Activated naive CD4-positive, alpha-beta T cell treated with anti-CD3 and anti-CD28 coated beads, Interleukin-2, amount 50 U/mL, for 72 hours (primary cell): ENCODE data around the gene GADD45GIP1. TPM values are rescaled to one million over a fixed set of nuclear protein-coding genes. Genes with fewer than 3 reads are reported as not detected.
"Not testable (repeated sequence)": the region's sequence is repeated elsewhere in the genome, so short reads cannot be mapped to it uniquely, and the experiment has no call there.

Experiments used
- ATAC-seq, 2 donors: fragments of 150-1000 bp; cut with Tn5 transposase; 2 replicates each; pipeline ENCODE4 v1.10.0; 2021; ENCODE audit warnings: mild to moderate bottlenecking in 2 of 2, moderate library complexity in 2 of 2
- DNase-seq, 2 donors: peaks; one replicate each; pipeline ENCODE4 v3.0.0; 2021 to 2022; ENCODE audit warnings: low spot score in 2 of 2
- H3K27ac Mint-ChIP-seq, 2 donors: one replicate each; pipeline ENCODE4 v1.8.0; 2022; ENCODE audit warnings: mild to moderate bottlenecking in 2 of 2, mixed read lengths in 2 of 2
- H3K36me3 Mint-ChIP-seq, 2 donors: one replicate each; pipeline ENCODE4 v1.8.0; 2022; ENCODE audit warnings: mixed read lengths in 2 of 2
- H3K9me3 Mint-ChIP-seq, 2 donors: one replicate each; pipeline ENCODE4 v1.8.0; 2022; ENCODE audit warnings: mixed read lengths in 2 of 2
- total RNA-seq, 2 donors: library from RNA; stranded (reverse); gene quantifications; one replicate each; pipeline ENCODE4 v1.2.3, GENCODE V29; 2022

The GADD45GIP1 gene
- total RNA-seq, 2 donors from 2014 or later, result 7.7 to 26.7 TPM

DNA sequence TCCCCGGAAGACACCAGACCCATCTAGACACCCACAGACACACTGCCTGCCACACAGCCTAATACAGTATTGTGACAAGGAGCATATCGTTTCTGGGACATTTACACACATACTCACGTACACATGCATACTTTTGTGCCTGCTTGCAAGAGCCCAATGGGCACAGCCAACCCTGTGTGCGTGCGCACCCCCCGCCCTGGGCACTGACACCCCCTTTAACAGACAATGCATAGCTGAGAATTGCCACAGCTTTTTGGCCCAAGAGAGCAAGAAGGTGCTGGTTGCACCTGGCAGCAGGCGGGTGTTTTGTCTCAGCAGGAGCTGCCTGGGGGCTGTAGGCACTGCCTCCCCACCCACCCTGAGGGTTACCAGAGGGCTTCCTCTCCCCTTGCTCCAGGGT, 36.5 kb upstream of the GADD45GIP1 start:
- Mint-ChIP-seq H3K27ac (no peak overlapping the region), H3K36me3 (peaks cover 0 to 5% of the 10 kb centered on the region in 2 donors), H3K9me3 (no peaks in the 10 kb centered on the region)
- ATAC-seq (no peak), DNase-seq (no peak)

- H3K36me3 Mint-ChIP-seq, result peaks cover 0 to 5% of the 10 kb centered on the region in 2 donors
- no peaks in the 10 kb centered on the region for H3K9me3 Mint-ChIP-seq
- no peak overlapping the region for H3K27ac Mint-ChIP-seq
- DNase-seq, result no peak
- ATAC-seq, result no peak
Observed at GRCh38 chr19:12992729-12993128, 35.7 kb upstream of the GADD45GIP1 start.

DNA sequence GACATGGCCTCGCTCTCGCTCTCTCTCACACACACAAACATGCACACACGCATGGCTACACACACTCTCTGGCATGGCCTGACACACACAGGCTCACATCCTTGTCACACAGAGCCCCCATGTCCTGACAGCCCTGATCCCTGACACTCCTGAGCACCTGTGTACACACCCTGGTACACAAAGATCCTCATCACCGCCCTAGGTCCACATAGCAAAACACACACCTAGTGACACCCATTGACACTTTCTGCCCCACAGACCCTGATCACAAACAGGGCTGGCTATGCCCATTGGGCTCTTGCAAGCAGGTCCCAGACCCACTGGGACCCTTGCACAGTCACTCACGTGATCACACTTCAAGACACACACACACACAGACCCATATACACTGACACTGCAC, 34.3 kb upstream of the GADD45GIP1 start:
- DNase-seq, result no peak
- Mint-ChIP-seq H3K27ac (no peak overlapping the region), H3K36me3 (peaks cover 0 to 5% of the 10 kb centered on the region in 2 donors), H3K9me3 (no peaks in the 10 kb centered on the region)
- ATAC-seq, result no peak

DNA sequence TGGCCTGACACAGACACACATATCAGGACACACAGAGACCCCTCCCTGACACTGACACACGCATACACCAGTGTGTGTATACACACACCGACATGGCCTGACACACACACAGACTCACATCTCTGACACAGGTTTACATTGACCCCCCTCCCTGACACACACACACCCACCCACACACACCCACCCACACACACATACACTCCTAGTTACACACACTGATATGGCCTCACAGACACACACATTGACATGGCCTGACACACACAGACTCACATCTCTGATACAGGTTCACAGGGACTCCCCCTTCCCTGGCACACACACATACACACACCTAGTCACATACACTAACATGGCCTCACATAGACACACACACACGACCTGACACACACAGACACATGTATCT, 33.8 kb upstream of the GADD45GIP1 start:
- H3K36me3 Mint-ChIP-seq, result peaks cover 0 to 5% of the 10 kb centered on the region in 2 donors
- DNase-seq (no peak), ATAC-seq (no peak)
- no peak overlapping the region for H3K27ac Mint-ChIP-seq
- no peaks in the 10 kb centered on the region for H3K9me3 Mint-ChIP-seq

GRCh38 chr19:12990431-12990830, 33.4 kb upstream of the GADD45GIP1 start:
- H3K36me3 Mint-ChIP-seq, result peaks cover 0 to 5% of the 10 kb centered on the region in 2 donors
- H3K9me3 Mint-ChIP-seq, result no peaks in the 10 kb centered on the region
- no peak overlapping the region for H3K27ac Mint-ChIP-seq
- DNase-seq, result no peak
- ATAC-seq, result no peak

GRCh38 chr19:12987781-12988180, 30.8 kb upstream of the GADD45GIP1 start:
- Mint-ChIP-seq H3K36me3 (no peaks in the 10 kb centered on the region), H3K9me3 (no peaks in the 10 kb centered on the region), H3K27ac (no peak overlapping the region)
- no peak for ATAC-seq
- no peak for DNase-seq

GRCh38 chr19:12987190-12987589, 30.2 kb upstream of the GADD45GIP1 start:
- no peak for DNase-seq
- Mint-ChIP-seq H3K27ac (no peak overlapping the region), H3K36me3 (no peaks in the 10 kb centered on the region), H3K9me3 (no peaks in the 10 kb centered on the region)
- ATAC-seq, result no peak

DNA sequence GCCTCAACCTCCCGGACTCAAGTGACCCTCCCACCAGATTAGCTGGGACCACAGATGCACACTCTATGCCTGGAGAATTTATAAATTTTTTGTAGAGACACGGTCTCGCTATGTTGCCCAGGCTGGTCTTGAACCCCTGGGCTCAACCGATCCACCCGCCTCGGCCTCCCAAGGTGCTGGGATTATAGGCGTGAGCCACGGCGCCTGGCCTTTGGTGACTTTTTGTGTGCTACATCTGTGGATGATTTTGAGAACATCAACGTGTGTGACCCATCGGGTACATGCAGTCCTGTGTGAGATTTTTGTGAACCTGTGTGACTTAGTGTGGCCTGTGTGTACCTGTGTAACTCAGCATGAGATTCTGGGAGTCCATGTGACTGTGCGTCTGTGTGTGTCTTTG, 29.7 kb upstream of the GADD45GIP1 start:
- no peak overlapping the region for H3K27ac Mint-ChIP-seq
- H3K36me3 Mint-ChIP-seq, result no peaks in the 10 kb centered on the region
- H3K9me3 Mint-ChIP-seq, result no peaks in the 10 kb centered on the region
- DNase-seq (no peak), ATAC-seq (no peak)

GRCh38 chr19:12985049-12985776, 28.2 kb upstream of the GADD45GIP1 start:
- Mint-ChIP-seq H3K27ac (no peak overlapping the region), H3K9me3 (no peaks in the 10 kb centered on the region), H3K36me3 (no peaks in the 10 kb centered on the region)
- DNase-seq (no peak), ATAC-seq (peak; percentile 41)

DNA sequence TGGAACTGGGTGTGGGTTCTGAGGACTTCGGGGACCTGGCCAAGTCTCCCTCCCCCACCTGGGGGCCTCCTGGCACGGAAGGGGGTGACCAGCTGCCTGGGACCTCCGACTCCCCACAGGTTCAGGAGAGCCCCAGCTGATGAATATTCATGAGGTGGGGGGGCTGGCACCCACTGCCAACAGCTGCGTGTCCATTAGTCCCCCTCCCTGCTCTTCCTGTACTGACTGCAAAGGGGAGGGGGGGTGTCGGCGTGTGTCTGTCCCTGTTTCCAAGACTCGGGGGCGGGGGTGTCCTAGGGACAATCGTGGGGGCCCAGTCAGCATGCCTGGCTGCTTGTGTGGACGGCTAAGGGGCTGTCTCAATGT, 27.6 kb upstream of the GADD45GIP1 start:
- no peaks in the 10 kb centered on the region for H3K9me3 Mint-ChIP-seq
- ATAC-seq (no peak), DNase-seq (no peak)
- H3K36me3 Mint-ChIP-seq, result no peaks in the 10 kb centered on the region
- no peak overlapping the region for H3K27ac Mint-ChIP-seq

DNA sequence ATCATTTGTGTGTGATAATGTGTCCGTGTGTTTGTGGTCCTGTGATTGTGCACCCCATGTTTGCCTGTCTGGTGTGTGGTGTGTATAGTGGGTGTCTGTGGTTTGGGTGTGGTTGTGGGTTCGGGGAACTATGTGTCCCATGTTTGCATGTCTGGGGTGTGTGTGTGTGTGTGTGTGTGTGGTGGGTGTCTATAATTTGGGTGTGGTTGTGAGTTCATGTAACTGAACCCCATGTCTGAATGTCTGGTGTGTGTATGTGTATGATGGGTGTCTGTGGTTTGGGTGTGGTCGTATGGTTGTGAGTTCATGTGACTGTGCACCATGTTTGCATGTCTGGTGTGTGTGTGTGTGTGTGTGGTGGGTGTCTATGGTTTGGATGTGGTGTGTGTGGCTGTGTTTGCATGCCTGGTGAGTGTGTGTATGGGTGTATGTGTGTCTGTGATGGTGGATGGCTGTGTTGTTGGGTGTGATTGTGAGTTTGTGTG, 27.2 kb upstream of the GADD45GIP1 start:
- no peak overlapping the region for H3K27ac Mint-ChIP-seq
- DNase-seq, result no peak
- no peak for ATAC-seq
- no peaks in the 10 kb centered on the region for H3K9me3 Mint-ChIP-seq
- H3K36me3 Mint-ChIP-seq, result no peaks in the 10 kb centered on the region

DNA sequence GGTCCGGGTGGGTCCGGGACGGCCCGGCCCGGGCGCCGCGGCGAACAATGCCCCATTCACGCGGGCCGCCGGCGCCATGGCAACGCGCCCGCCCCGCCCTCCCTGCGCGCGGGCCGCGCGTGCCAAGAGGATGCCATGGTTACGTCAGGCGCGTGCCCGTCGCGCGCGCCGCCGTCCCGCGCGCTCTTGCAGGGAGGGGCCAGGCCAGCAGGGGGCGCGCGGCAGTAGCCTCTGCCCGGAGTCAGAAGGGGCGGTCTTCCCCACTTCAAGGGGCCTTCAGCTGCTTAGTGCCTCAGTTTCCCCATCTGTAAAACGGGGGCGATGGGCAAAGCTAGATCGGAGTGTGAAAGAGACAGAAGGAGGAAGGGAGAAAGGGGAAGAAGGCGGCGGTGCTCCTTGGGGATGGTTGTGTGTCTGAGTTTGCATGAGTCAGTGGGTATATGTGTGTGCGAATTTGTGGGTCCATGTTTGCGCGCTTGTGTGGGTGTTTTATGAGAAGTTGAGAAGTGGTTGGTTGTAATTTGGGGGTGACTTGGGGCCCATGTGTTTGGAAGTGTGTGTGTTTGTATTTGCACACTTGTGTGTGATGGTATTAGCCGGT, 26.6 kb upstream of the GADD45GIP1 start:
- ATAC-seq (peak; percentile 74 to 91), DNase-seq (peak; percentile 78 to 97)
- no peaks in the 10 kb centered on the region for H3K36me3 Mint-ChIP-seq
- H3K27ac Mint-ChIP-seq, result no peak overlapping the region
- H3K9me3 Mint-ChIP-seq, result no peaks in the 10 kb centered on the region

DNA sequence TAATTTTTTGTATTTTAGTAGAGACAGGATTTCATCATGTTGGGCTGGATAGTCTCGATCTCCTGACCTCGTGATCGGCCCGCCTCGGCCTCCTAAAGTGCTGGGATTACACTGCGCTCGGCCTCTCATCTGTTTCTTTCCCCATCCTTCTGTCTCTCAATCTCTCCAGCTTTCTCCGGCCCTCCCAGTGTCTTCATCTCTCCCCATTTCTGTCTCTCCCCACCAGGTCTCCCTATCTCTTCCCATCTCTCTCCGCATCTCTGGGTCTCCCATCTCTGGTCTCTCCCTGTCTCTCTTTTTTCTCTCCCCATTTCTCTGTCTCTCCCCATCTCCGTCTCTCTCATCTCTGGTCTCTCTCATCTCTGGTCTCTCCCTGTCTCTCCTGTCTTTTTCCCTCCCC, 26.1 kb upstream of the GADD45GIP1 start:
- no peak overlapping the region for H3K27ac Mint-ChIP-seq
- no peak for DNase-seq
- no peaks in the 10 kb centered on the region for H3K9me3 Mint-ChIP-seq
- H3K36me3 Mint-ChIP-seq, result no peaks in the 10 kb centered on the region
- no peak for ATAC-seq

DNA sequence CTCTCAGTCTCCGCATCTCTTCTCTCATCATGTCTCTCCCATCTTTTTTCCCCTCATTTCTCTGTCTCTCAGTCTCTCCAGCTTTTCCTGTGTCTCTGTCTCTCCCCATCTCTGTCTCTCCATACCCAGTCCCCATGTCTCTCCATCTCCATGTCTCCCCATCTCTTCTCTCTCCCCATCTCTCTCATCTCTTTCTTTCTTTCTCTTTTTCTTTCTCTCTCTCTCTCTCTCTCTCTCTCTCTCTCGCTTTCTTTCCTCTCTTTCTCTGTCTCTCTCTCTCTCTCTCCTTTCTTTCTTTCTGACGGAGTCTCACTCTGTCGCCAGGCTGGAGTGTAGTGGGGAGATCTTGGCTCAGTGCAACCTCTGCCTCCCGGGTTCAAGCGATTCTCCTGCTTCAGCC, 25.6 kb upstream of the GADD45GIP1 start:
- DNase-seq (no peak), ATAC-seq (no peak)
- Mint-ChIP-seq H3K27ac (no peak overlapping the region), H3K9me3 (no peaks in the 10 kb centered on the region), H3K36me3 (no peaks in the 10 kb centered on the region)

GRCh38 chr19:12979974-12980373, 23.0 kb upstream of the GADD45GIP1 start:
- no peak for ATAC-seq
- no peaks in the 10 kb centered on the region for H3K9me3 Mint-ChIP-seq
- DNase-seq, result no peak
- H3K27ac Mint-ChIP-seq, result no peak overlapping the region
- no peaks in the 10 kb centered on the region for H3K36me3 Mint-ChIP-seq

DNA sequence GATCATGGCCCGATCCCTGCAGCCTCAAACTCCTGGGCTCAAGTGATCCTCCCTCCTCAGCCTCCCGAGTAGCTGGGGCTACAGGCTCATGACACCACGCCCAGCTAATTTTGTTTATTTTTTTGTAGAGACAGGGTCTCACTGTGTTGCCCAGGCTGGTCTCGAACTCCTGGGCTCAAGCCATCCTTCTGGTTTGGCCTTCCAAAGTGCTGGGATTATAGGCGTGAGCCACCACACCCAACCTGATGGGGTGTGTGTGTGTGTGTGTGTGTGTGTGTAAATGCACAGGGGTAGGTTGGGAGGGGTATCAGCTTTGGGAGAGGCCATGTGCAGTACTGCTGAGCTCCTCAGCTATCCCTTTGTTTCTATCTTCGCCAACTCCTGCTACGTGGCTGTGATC, 19.1 kb upstream of the GADD45GIP1 start:
- H3K9me3 Mint-ChIP-seq, H3K27ac Mint-ChIP-seq, DNase-seq, ATAC-seq, H3K36me3 Mint-ChIP-seq: not testable (repeated sequence)

- ATAC-seq, result no peak
- no peak overlapping the region for H3K27ac Mint-ChIP-seq
- no peaks in the 10 kb centered on the region for H3K9me3 Mint-ChIP-seq
- no peaks in the 10 kb centered on the region for H3K36me3 Mint-ChIP-seq
- no peak for DNase-seq
Observed at GRCh38 chr19:12975221-12975741, 18.3 kb upstream of the GADD45GIP1 start.
